ENCODE measurements around the gene GBF1.
"Not testable (repeated sequence)": the region's sequence is repeated elsewhere in the genome, so short reads cannot be mapped to it uniquely, and the experiment has no call there.

GBF1 gene

GRCh38 chr10:102291221-102291905, 46.0 kb downstream of the GBF1 start:
- peak overlapping the region; percentile 15; the same call in 1 of the 2 replicates for H3K27ac ChIP-seq
- TF ChIP-seq, protein P1, sequence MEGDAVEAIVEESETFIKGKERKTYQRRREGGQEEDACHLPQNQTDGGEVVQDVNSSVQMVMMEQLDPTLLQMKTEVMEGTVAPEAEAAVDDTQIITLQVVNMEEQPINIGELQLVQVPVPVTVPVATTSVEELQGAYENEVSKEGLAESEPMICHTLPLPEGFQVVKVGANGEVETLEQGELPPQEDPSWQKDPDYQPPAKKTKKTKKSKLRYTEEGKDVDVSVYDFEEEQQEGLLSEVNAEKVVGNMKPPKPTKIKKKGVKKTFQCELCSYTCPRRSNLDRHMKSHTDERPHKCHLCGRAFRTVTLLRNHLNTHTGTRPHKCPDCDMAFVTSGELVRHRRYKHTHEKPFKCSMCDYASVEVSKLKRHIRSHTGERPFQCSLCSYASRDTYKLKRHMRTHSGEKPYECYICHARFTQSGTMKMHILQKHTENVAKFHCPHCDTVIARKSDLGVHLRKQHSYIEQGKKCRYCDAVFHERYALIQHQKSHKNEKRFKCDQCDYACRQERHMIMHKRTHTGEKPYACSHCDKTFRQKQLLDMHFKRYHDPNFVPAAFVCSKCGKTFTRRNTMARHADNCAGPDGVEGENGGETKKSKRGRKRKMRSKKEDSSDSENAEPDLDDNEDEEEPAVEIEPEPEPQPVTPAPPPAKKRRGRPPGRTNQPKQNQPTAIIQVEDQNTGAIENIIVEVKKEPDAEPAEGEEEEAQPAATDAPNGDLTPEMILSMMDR (conservative IDR thresholded peaks at IDR 0.05), result no peak

- no peak overlapping the region for H3K27ac ChIP-seq
- TF ChIP-seq, protein P1 (conservative IDR thresholded peaks at IDR 0.05), result no peak
Observed at GRCh38 chr10:102297101-102297500, 51.8 kb downstream of the GBF1 start.

GRCh38 chr10:102298899-102299298, 53.6 kb downstream of the GBF1 start:
- no peak overlapping the region for H3K27ac ChIP-seq
- TF ChIP-seq, protein P1 (conservative IDR thresholded peaks at IDR 0.05), result no peak

DNA sequence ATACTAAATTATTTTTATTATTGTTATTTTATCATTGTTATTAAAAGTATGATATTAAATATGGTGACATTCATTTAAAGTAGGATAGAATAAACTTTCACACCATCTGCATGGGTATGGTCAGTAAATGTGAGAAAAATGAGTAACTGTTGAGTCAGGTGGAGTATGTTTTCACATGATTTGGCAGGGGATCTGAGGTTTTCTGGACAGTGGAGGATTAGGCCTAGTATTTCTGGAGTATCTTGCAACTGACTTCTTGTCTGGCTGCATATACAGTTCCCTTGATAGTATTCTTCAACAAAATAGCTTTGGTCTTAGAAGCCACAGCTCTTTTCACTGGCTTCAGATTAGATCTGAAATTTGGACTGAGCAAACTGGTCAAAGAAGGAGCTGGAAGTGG, 54.5 kb downstream of the GBF1 start:
- TF ChIP-seq, protein P1 (conservative IDR thresholded peaks at IDR 0.05), result no peak
- H3K27ac ChIP-seq, result no peak overlapping the region

GRCh38 chr10:102300278-102300843, 55.0 kb downstream of the GBF1 start:
- H3K27ac ChIP-seq, result no peak overlapping the region
- TF ChIP-seq, protein P1 (conservative IDR thresholded peaks at IDR 0.05), result no peak

- H3K27ac ChIP-seq, result not testable (repeated sequence)
Observed at GRCh38 chr10:102300912-102301311, 55.6 kb downstream of the GBF1 start.

GRCh38 chr10:102301332-102301731, 56.0 kb downstream of the GBF1 start:
- H3K27ac ChIP-seq, result not testable (repeated sequence)

GRCh38 chr10:102302611-102303010, 57.3 kb downstream of the GBF1 start:
- no peak overlapping the region for H3K27ac ChIP-seq
- TF ChIP-seq, protein P1 (conservative IDR thresholded peaks at IDR 0.05), result no peak
